ENCODE data around the gene APCDD1.

DNA sequence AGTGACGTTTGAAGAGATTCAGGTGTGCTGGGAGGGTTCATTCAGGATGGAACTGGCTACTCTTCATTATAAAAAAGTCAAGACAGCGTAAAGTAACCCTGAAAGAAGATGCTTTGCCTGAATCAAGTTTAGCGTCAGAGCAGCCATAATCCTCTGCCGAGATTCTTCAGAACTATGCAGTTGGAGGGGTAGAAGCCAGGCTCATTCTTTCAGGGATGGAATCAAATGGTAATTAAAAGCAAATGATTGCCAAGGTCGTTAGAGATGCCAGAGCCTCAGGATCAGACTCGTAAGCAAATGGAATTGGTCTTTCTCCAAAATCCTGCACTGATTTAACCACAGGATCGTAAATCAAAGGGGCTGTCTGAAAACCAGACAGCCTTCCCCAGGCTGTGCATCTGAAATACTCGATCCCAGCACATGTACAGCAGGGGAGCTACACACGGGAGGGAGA, 21.9 kb downstream of the APCDD1 start:
- TF ChIP-seq EZH2 (IDR thresholded peaks at IDR 0.05; ENCODE audit: borderline replicate concordance, low read depth, low read length, severe bottlenecking): no peak
- TF ChIP-seq, protein P1, sequence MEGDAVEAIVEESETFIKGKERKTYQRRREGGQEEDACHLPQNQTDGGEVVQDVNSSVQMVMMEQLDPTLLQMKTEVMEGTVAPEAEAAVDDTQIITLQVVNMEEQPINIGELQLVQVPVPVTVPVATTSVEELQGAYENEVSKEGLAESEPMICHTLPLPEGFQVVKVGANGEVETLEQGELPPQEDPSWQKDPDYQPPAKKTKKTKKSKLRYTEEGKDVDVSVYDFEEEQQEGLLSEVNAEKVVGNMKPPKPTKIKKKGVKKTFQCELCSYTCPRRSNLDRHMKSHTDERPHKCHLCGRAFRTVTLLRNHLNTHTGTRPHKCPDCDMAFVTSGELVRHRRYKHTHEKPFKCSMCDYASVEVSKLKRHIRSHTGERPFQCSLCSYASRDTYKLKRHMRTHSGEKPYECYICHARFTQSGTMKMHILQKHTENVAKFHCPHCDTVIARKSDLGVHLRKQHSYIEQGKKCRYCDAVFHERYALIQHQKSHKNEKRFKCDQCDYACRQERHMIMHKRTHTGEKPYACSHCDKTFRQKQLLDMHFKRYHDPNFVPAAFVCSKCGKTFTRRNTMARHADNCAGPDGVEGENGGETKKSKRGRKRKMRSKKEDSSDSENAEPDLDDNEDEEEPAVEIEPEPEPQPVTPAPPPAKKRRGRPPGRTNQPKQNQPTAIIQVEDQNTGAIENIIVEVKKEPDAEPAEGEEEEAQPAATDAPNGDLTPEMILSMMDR (IDR thresholded peaks at IDR 0.05; ENCODE audit: borderline replicate concordance, extremely low read depth, low read length, poor library complexity, severe bottlenecking): no peak
